GM19463 (cell line): ENCODE results near the gene ANAPC2.
A peak's percentile ranks its signal among the peaks of the same experiment; 100 is the strongest.

Experiments used
- ATAC-seq: cut with Tn5 transposase; IDR thresholded peaks from one replicate; pipeline ENCODE4 v1.9.1; 2021; ENCODE audit warnings: mild to moderate bottlenecking, moderate library complexity; ENCODE audit not compliant: unreplicated experiment

Gene ANAPC2, protein sequence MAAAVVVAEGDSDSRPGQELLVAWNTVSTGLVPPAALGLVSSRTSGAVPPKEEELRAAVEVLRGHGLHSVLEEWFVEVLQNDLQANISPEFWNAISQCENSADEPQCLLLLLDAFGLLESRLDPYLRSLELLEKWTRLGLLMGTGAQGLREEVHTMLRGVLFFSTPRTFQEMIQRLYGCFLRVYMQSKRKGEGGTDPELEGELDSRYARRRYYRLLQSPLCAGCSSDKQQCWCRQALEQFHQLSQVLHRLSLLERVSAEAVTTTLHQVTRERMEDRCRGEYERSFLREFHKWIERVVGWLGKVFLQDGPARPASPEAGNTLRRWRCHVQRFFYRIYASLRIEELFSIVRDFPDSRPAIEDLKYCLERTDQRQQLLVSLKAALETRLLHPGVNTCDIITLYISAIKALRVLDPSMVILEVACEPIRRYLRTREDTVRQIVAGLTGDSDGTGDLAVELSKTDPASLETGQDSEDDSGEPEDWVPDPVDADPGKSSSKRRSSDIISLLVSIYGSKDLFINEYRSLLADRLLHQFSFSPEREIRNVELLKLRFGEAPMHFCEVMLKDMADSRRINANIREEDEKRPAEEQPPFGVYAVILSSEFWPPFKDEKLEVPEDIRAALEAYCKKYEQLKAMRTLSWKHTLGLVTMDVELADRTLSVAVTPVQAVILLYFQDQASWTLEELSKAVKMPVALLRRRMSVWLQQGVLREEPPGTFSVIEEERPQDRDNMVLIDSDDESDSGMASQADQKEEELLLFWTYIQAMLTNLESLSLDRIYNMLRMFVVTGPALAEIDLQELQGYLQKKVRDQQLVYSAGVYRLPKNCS

DNA sequence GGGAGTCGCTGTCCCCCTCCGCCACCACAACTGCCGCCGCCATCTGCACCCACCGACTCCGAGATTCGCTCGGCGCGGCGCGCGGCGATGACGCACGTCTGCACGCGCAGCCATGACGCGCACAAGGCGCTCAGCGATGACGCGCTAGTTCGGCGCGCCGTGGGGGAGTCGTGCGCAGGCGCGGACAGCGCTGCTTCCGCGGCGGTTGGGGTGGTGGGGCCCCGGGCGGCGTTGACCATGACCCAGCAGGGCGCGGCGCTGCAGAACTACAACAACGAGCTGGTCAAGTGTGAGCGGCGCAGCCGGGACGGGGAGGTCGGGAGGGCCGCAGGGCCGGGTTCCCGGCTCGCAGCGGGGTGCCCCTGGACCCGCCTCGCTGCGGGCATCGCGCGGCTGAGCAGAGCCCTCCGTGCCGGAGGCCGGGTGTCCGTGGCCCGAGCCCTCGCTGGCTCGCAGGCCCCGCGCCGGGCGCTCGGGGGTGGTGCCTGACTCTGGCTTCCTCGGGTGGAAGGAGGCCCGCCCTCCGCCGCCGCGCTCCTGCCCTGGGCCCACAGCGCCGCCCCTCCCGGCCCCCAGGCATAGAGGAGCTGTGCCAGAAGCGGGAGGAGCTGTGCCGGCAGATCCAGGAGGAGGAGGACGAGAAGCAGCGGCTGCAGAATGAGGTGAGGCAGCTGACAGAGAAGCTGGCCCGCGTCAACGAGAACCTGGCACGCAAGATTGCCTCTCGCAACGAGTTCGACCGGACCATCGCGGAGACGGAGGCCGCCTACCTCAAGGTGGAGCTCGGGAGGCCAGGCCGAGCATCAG, at the start of gene ANAPC2, which contains the start of gene SSNA1:
ANAPC2 (minus strand) TSS at position 71 of the 807 bp plus-strand sequence; CDS start at position 43, 28 bp downstream.
SSNA1 (plus strand) TSS at position 187 of the 807 bp plus-strand sequence; CDS start at position 238, 51 bp downstream.
- ATAC-seq, result peak; percentile 85

DNA sequence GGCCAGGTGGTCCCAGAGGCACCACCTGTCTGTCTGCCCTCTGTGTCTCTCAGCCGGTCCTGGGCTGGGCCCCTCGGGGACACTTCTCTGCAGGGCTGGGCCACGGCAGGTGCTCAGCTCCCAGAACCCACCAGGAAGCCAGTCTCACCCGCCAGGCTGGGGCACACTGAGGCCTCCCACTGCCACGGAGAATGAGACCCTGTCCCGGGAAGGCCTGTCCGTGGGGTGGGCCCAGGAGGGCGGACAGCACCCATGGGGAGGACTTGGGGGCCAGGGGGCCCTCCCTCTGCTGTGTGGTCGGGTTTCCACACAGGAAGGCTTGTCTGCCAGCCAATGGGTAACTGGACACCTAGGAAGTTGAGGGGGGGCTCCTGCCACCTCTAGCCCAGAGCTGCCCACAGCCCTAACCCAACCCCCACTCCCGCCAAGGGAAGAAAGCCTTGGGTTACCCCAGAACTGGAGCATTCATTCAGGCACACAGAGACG, 48.6 kb upstream of the ANAPC2 start:
- no peak for ATAC-seq

- ATAC-seq, result no peak
Observed at GRCh38 chr9:137236238-137236935, 48.0 kb upstream of the ANAPC2 start.

- no peak for ATAC-seq
Observed at GRCh38 chr9:137235424-137236237, 47.3 kb upstream of the ANAPC2 start.

DNA sequence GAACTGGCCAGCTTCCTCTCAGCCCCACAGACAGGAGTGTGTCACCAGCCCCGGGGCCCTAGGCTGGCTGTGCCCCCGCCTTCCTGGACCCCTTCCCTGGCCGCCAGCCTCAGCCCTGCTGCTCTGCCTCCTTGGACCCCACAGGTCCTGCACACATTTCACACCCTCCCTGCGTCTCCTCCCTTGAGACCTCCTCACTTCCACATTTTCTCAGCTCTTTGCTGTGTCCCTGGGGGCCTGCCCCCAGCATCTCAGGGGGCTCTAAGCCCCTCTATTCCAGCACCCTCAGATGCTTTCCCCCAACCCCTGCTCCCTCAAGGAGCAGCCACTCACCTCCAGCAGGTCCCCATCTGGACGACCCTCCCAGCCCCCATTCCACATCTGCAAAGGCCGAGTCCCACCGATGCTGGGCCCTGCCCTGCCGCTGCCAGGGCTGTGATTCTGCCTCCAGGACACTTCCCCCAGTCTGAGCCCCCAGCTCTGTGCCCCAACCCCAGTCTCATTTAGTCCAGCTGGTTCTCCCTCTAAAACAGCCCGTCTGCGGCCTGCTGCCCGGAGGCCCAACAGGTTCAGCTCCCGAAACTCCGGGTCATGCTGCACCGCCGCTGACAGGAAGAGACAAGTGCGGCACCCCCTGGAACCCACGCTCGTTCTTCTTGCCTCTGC, 46.5 kb upstream of the ANAPC2 start:
- ATAC-seq, result no peak

GRCh38 chr9:137234055-137234697, 45.8 kb upstream of the ANAPC2 start:
- ATAC-seq, result no peak

DNA sequence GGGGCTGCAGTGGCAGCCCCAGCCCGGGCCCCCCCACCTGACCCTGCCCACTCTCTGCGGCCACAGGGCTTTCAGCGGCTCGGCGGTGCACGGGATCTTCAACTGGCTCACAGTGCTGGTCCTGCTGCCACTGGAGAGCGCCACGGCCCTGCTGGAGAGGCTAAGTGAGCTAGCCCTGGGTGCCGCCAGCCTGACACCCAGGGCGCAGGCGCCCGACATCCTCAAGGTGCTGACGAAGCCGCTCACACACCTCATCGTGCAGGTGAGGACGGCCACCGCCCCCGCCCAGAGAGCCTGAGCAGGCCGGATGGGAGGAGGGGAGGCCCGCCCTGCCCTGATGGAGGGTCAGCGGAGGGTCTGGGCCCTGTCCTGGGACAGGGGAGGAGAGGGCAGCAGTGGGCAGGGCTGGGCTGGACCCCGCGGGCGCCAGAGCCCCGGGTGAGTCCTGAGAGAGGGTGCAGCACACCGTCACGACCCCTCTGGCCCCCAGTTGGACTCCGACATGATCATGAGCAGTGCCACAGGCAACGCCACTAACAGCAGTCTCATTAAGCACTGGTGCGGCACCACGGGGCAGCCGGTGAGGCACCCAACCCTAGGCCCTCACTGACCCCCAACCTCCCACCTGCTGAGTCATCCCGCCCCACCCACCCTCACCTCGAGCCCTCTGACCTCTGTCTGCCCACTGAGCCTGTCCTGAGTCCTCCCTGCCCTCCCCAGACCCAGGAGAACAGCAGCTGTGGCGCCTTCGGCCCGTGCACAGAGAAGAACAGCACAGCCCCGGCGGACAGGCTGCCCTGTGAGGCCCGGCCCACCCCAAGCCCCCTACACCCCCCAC, 45.0 kb upstream of the ANAPC2 start:
- no peak for ATAC-seq

GRCh38 chr9:137232510-137232909, 44.1 kb upstream of the ANAPC2 start:
- no peak for ATAC-seq

- ATAC-seq, result no peak
Observed at GRCh38 chr9:137232101-137232500, 43.7 kb upstream of the ANAPC2 start.

GRCh38 chr9:137231372-137232039, 43.1 kb upstream of the ANAPC2 start:
- ATAC-seq, result no peak

- ATAC-seq, result no peak
Observed at GRCh38 chr9:137230705-137231371, 42.5 kb upstream of the ANAPC2 start, which contains the start of gene SLC34A3. TSS of gene SLC34A3 (plus strand) at chr9:137230901. CDS start at chr9:137231703, 802 bp downstream.

DNA sequence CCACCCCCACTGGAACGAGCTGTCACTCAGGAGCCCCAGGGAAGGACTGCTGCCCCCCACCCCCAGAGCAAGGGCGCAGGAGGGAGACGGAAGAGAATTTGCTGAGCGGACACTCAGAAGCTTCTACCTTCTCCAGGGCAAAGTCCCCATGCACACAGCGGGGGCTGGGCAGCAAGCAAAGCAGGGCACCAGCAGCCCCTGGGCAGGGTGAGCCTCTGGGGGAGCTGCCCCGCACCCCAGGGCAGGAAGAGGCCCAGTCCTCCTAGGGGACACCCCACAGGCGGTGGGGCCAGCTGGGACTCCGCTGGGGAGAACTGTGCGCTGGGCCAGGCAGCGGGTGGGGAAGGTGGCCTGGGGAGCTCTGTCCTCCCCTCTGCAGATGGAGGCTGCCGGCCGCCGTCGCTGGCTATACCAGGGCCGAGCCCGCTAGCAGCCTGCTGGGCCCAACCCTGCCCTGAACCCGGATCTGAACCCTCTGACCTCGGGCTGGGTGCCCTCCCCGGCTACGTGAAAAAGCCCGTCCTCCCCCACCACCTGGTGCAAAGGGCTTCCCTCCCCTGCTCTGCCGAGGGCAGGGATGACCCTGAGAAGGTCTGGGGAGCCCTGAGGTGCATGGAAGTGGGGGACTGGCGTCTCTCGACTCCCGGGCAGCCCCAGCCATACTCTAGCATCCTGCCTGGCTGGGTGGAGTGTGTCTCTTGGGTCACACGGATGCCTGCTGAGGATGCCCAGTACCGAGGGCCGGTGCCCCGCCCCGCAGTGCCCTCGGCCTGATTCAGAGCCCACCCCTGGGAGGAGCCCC, 41.7 kb upstream of the ANAPC2 start:
- ATAC-seq, result no peak

- no peak for ATAC-seq
Observed at GRCh38 chr9:137228968-137229896, 40.9 kb upstream of the ANAPC2 start.

GRCh38 chr9:137228506-137228967, 40.2 kb upstream of the ANAPC2 start:
- no peak for ATAC-seq
